Measurements from ENCODE around the gene SNAI3. TPM values are rescaled to one million over a fixed set of nuclear protein-coding genes. Genes with fewer than 3 reads are reported as not detected.

SNAI3 gene
- total and polyA plus RNA-seq, 12 donors: 0.21 to 8.6 (median 1.3) TPM

- no peaks in the 10 kb centered on the region for H3K9me3 ChIP-seq
- H3K36me3 ChIP-seq: peaks cover 0 to 79% (median 0%) of the 10 kb centered on the region in 9 donors
- ATAC-seq (no peak), DNase-seq (no peak)
- TF ChIP-seq CTCF (IDR thresholded peaks at IDR 0.05): no peak
- H3K27ac ChIP-seq: no peak overlapping the region
- WGBS, 2 donors: 93 to 94% methylated on average over 23 of the region's 23 CpGs
- H3K4me1 ChIP-seq: peaks cover 0 to 10% (median 4%) of the 10 kb centered on the region in 9 donors
- no peaks in the 10 kb centered on the region for H3K27me3 ChIP-seq
- H3K4me3 ChIP-seq: no peak overlapping the region
- intact Hi-C loops (cut with DNase I): loop anchor here in 1 of 10 donors (10.0 kb wide), 1 partner anchor 480 kb away; the partner anchor contains the start of gene ZNF778
Measured at GRCh38 chr16:88734361-88734728, 48.0 kb upstream of the SNAI3 start.

- Histone ChIP-seq H3K4me1 (peaks cover 0 to 10% (median 4%) of the 10 kb centered on the region in 9 donors), H3K27ac (no peak overlapping the region), H3K36me3 (peaks cover 0 to 79% (median 0%) of the 10 kb centered on the region in 9 donors), H3K9me3 (no peaks in the 10 kb centered on the region), H3K4me3 (no peak overlapping the region), H3K27me3 (no peaks in the 10 kb centered on the region)
- DNase-seq (no peak), ATAC-seq (no peak)
- intact Hi-C loops (cut with DNase I): loop anchor here in 1 of 10 donors (10.0 kb wide), 1 partner anchor 481 kb away; the partner anchor contains the start of gene ZNF778
- WGBS, 2 donors: 94% methylated on average over 25 to 27 of the region's 27 CpGs
- TF ChIP-seq CTCF (IDR thresholded peaks at IDR 0.05): no peak
Measured at GRCh38 chr16:88733630-88734360, 47.5 kb upstream of the SNAI3 start.

GRCh38 chr16:88732961-88733294 lies 46.6 kb upstream of the SNAI3 start:
- DNase-seq (no peak), ATAC-seq (no peak)
- Histone ChIP-seq H3K4me1 (peaks cover 0 to 12% (median 4%) of the 10 kb centered on the region in 9 donors), H3K4me3 (no peak overlapping the region), H3K27ac (no peak overlapping the region), H3K36me3 (peaks cover 0 to 73% (median 0%) of the 10 kb centered on the region in 9 donors), H3K9me3 (no peaks in the 10 kb centered on the region), H3K27me3 (no peaks in the 10 kb centered on the region)
- intact Hi-C loops (cut with DNase I): loop anchor here in 1 of 10 donors (10.0 kb wide), 1 partner anchor 482 kb away; the partner anchor contains the start of gene ZNF778
- WGBS, 2 donors: 87 to 88% methylated on average over 13 of the region's 13 CpGs
- no peak for TF ChIP-seq CTCF (IDR thresholded peaks at IDR 0.05)

GRCh38 chr16:88732172-88732960 lies 46.1 kb upstream of the SNAI3 start:
- H3K4me1 ChIP-seq: peaks cover 0 to 12% (median 3%) of the 10 kb centered on the region in 9 donors
- DNase-seq: no peak
- H3K27ac ChIP-seq: no peak overlapping the region
- no peaks in the 10 kb centered on the region for H3K27me3 ChIP-seq
- H3K4me3 ChIP-seq: no peak overlapping the region
- intact Hi-C loops (cut with DNase I): loop anchor here in 1 of 10 donors (10.0 kb wide), 1 partner anchor 482 kb away; the partner anchor contains the start of gene ZNF778
- TF ChIP-seq CTCF (IDR thresholded peaks at IDR 0.05): no peak
- H3K36me3 ChIP-seq: peaks cover 0 to 75% (median 0%) of the 10 kb centered on the region in 9 donors
- no peaks in the 10 kb centered on the region for H3K9me3 ChIP-seq
- WGBS, 2 donors: 88 to 90% methylated on average over 30 of the region's 30 CpGs
- no peak for ATAC-seq
